ENCODE results near the gene HK1. TPM values are rescaled to one million over a fixed set of nuclear protein-coding genes. Genes with fewer than 3 reads are reported as not detected.

Gene HK1
- total RNA-seq, 2 donors from 2014 or later, result 150 to 158 TPM

DNA sequence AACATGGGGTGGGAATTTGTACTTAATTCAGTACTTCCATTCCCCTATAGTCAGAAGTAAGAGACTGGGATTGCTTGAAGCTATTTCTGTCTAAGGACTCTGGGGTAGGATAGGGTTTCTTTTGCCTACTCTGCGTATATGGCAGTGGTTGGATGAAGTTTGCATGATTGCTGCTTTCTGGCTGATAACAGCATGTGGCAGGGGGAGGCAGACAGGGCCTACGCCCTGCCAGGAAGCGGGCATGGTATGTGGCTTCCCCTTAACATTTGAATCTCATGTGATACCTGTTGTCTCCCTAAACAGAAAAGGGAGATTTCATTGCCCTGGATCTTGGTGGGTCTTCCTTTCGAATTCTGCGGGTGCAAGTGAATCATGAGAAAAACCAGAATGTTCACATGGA is 81.3 kb downstream of the HK1 start:
- Histone ChIP-seq H3K4me3 (no peak overlapping the region), H3K27ac (peak overlapping the region; percentile 91 to 97), H3K9me3 (no peaks in the 10 kb centered on the region), H3K36me3 (peaks cover under 1% of the 10 kb centered on the region), H3K27me3 (replicated peaks; ENCODE audit: insufficient read depth) (no peaks in the 10 kb centered on the region), H3K4me1 (ENCODE audit: control insufficient read depth in 1 of 2, low read depth in 2 of 2) (peaks cover 55 to 72% of the 10 kb centered on the region in 2 donors)
- TF ChIP-seq, protein P1, sequence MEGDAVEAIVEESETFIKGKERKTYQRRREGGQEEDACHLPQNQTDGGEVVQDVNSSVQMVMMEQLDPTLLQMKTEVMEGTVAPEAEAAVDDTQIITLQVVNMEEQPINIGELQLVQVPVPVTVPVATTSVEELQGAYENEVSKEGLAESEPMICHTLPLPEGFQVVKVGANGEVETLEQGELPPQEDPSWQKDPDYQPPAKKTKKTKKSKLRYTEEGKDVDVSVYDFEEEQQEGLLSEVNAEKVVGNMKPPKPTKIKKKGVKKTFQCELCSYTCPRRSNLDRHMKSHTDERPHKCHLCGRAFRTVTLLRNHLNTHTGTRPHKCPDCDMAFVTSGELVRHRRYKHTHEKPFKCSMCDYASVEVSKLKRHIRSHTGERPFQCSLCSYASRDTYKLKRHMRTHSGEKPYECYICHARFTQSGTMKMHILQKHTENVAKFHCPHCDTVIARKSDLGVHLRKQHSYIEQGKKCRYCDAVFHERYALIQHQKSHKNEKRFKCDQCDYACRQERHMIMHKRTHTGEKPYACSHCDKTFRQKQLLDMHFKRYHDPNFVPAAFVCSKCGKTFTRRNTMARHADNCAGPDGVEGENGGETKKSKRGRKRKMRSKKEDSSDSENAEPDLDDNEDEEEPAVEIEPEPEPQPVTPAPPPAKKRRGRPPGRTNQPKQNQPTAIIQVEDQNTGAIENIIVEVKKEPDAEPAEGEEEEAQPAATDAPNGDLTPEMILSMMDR (IDR thresholded peaks at IDR 0.05), result no peak
- no peak for ATAC-seq (ENCODE audit: insufficient number of reproducible peaks, low FRiP score, low read depth)
- DNase-seq (ENCODE audit: low spot score), result no peak

DNA sequence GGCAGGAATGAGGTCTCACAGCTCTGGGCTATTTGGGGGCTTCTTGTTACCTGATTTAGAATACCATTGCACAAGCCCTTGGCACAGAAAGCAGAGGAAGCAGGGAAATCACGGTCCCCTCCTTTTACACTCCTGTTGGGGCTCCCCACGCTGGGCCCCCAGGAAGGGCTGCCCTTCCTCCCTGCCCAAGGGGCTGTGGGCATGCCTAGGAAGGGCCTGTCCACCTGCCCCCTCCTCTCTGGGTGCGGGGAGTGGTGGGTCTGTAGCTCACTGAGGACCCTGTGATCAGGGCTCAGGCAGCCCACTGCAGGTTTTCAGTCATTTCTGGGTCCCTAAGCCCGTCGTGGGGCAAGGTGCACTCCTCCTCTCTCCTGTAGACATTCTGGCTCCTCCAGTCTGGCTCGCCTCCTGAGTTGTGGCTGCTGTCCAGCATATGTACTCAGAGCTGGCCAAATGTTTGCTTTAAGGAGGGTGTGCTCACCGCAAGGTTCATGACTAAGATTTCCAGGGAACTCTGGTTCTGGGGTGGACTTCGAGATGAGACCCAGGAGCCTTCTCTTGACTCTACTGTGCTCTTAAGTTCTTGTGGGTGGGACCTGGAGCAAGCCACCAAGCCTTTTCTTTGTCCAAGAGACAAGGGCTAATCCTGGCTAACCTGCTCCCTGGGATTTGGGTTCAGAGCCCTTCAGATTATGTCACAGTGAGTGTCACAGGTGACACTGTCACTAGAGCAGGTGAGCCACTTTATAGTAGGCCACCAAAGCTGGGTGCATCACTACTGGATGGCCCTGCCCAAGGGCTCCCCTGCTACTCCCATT is 82.4 kb downstream of the HK1 start:
- peak; percentile 73 for DNase-seq (ENCODE audit: low spot score)
- Histone ChIP-seq H3K27me3 (replicated peaks; ENCODE audit: insufficient read depth) (no peaks in the 10 kb centered on the region), H3K9me3 (no peaks in the 10 kb centered on the region), H3K4me3 (no peak overlapping the region), H3K4me1 (ENCODE audit: control insufficient read depth in 1 of 2, low read depth in 2 of 2) (peaks cover 55 to 69% of the 10 kb centered on the region in 2 donors), H3K27ac (peak overlapping the region; percentile 91 to 97), H3K36me3 (peaks cover 11% of the 10 kb centered on the region)
- TF ChIP-seq, protein P1 (IDR thresholded peaks at IDR 0.05), result no peak
- ATAC-seq (ENCODE audit: insufficient number of reproducible peaks, low FRiP score, low read depth), result peak; percentile 64

DNA sequence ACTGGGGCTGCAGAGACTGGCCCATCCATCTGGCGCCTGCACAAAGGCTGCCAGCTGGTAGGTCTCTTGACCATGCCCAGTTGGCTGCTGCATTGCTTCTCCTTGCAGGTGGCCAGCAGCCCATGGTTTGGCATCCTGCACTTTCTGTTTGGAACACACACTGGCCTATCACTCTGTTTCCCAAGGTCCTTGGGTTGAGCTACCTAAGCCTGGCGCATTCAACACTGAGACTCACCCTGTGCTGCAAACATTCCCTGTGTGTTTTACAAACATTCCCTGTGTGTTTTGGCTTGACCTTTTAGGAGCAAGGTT is 83.0 kb downstream of the HK1 start:
- Histone ChIP-seq H3K4me1 (ENCODE audit: control insufficient read depth in 1 of 2, low read depth in 2 of 2) (peaks cover 51 to 72% of the 10 kb centered on the region in 2 donors), H3K27ac (peak overlapping the region; percentile 91 to 97), H3K9me3 (no peaks in the 10 kb centered on the region), H3K27me3 (replicated peaks; ENCODE audit: insufficient read depth) (no peaks in the 10 kb centered on the region), H3K4me3 (no peak overlapping the region), H3K36me3 (peaks cover 17% of the 10 kb centered on the region)
- ATAC-seq (ENCODE audit: insufficient number of reproducible peaks, low FRiP score, low read depth), result no peak
- TF ChIP-seq, protein P1 (IDR thresholded peaks at IDR 0.05), result no peak
- no peak for DNase-seq (ENCODE audit: low spot score)

DNA sequence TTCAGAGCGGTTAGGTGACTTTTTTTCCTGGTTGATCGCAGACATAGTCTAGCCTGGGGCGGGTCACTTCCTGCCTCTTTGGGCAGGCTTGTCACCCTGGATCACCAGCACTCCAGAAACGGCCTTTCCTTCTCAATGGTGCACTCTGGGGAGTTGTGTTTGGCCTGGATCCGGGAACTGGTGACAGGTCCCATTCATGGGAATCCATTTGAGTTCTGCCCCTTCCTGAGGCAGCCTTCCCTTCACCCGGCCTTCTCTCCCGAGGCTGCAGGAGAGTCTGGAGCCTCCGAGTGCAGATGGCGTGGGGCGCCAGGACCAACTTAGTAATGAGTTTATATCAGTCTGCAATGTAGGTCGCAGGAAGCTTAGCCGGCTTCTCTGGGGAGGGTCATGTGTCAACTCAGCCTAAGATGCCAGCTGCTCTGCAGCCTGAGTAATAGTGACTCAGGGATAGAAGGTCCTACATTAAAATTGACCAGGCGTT is 84.2 kb downstream of the HK1 start:
- ATAC-seq (ENCODE audit: insufficient number of reproducible peaks, low FRiP score, low read depth), result peak; percentile 69

DNA sequence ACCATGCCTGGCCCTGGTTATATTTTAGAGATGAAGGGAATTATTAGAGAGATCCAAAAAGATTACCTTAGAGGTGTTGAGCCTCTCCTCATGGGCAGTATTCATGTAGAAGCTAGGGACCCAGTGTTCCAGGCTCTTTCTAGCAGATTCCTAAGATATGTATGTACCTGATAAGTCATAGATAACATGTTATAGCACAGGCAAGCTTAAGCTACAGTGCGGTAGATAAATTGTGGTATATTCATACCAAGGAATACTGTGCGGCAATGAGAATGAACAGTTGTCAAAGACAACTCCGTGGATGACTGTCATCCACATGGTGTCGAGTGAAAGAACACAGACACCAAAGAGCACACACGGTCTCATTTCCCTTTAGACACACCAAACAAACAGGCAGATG is 85.4 kb downstream of the HK1 start:
- peak overlapping the region; percentile 91 to 97 for H3K27ac ChIP-seq
- TF ChIP-seq, protein P1 (IDR thresholded peaks at IDR 0.05), result no peak
- ATAC-seq (ENCODE audit: insufficient number of reproducible peaks, low FRiP score, low read depth) (no peak), DNase-seq (ENCODE audit: low spot score) (no peak)
- no peaks in the 10 kb centered on the region for H3K9me3 ChIP-seq
- peaks cover 40 to 81% of the 10 kb centered on the region in 2 donors for H3K4me1 ChIP-seq (ENCODE audit: control insufficient read depth in 1 of 2, low read depth in 2 of 2)
- no peaks in the 10 kb centered on the region for H3K27me3 ChIP-seq (replicated peaks; ENCODE audit: insufficient read depth)
- no peak overlapping the region for H3K4me3 ChIP-seq
- peaks cover 29% of the 10 kb centered on the region for H3K36me3 ChIP-seq

More for the DNA sequence above, 84.2 kb downstream of the HK1 start:
- Histone ChIP-seq H3K9me3 (no peaks in the 10 kb centered on the region), H3K27me3 (replicated peaks; ENCODE audit: insufficient read depth) (no peaks in the 10 kb centered on the region), H3K4me1 (ENCODE audit: control insufficient read depth in 1 of 2, low read depth in 2 of 2) (peaks cover 49 to 84% of the 10 kb centered on the region in 2 donors), H3K36me3 (peaks cover 22% of the 10 kb centered on the region), H3K4me3 (peak overlapping the region; percentile 27), H3K27ac (peak overlapping the region; percentile 91 to 97)
- DNase-seq (ENCODE audit: low spot score), result peak; percentile 66
- TF ChIP-seq, protein P1 (IDR thresholded peaks at IDR 0.05), result no peak

Measured in thoracic aorta (tissue), 2 donors.